RWPE1 (cell line): Measurements from ENCODE around the gene EEF2K.

Source experiments
- CTCF ChIA-PET: fragments of 350-600 bp; sonication (Branson Sonifier 250); formaldehyde crosslinking; extraction: SDS; loops from one replicate; lab custom pipeline; 2021; lab: Yijun Ruan, JAX
- POLR2A ChIA-PET: fragments of 400-600 bp; formaldehyde crosslinking; extraction: SDS; loops from one replicate; lab custom pipeline; 2020; ENCODE audit warnings: antibody characterized with exemption; ENCODE audit not compliant: low non-redundant PET; lab: Yijun Ruan, JAX
- DNase-seq: peaks from one replicate; pipeline ENCODE4 v3.0.0; 2012; ENCODE audit warnings: low spot score
- H3K27ac ChIP-seq: fragments of 450-650 bp; 2 replicates; pipeline ENCODE4 v1.5.1; 2017
- TF ChIP-seq, protein P1 (sequence below): fragments of 450-650 bp; conservative IDR thresholded peaks from 2 replicates; pipeline ENCODE4 v1.5.1; 2017; ENCODE audit warnings: low read depth, mild to moderate bottlenecking

Gene EEF2K

GRCh38 chr16:22320572-22321339, 114.7 kb downstream of the EEF2K start:
- CTCF ChIA-PET: interaction anchor here (0.6 to 1.0 kb wide), 8 partner anchors 9 to 339 kb away, joined by 3 to 8 read pairs (median 4); no protein-coding TSS in a partner anchor
- no peak for DNase-seq
- TF ChIP-seq, protein P1, sequence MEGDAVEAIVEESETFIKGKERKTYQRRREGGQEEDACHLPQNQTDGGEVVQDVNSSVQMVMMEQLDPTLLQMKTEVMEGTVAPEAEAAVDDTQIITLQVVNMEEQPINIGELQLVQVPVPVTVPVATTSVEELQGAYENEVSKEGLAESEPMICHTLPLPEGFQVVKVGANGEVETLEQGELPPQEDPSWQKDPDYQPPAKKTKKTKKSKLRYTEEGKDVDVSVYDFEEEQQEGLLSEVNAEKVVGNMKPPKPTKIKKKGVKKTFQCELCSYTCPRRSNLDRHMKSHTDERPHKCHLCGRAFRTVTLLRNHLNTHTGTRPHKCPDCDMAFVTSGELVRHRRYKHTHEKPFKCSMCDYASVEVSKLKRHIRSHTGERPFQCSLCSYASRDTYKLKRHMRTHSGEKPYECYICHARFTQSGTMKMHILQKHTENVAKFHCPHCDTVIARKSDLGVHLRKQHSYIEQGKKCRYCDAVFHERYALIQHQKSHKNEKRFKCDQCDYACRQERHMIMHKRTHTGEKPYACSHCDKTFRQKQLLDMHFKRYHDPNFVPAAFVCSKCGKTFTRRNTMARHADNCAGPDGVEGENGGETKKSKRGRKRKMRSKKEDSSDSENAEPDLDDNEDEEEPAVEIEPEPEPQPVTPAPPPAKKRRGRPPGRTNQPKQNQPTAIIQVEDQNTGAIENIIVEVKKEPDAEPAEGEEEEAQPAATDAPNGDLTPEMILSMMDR: no peak
- POLR2A ChIA-PET: no interaction called here
- H3K27ac ChIP-seq: no peak overlapping the region

- ChIA-PET CTCF (interaction anchor here (0.6 to 1.0 kb wide), 8 partner anchors 8 to 340 kb away, joined by 3 to 8 read pairs (median 4); no protein-coding TSS in a partner anchor), POLR2A (no interaction called here)
- peak; percentile 57 for DNase-seq
- TF ChIP-seq, protein P1: peak; percentile 92
- H3K27ac ChIP-seq: 0 out of 2 replicates have a peak overlapping the region, but pooled peaks have one; percentile 7
These were observed 115.4 kb downstream of the EEF2K start for GRCh38 chr16:22321340-22322001.

GRCh38 chr16:22322021-22322471, 116.0 kb downstream of the EEF2K start:
- H3K27ac ChIP-seq: 0 out of 2 replicates have a peak overlapping the region, but pooled peaks have one; percentile 7
- POLR2A ChIA-PET: no interaction called here
- CTCF ChIA-PET: no interaction called here
- DNase-seq: no peak
- TF ChIP-seq, protein P1: no peak

DNA sequence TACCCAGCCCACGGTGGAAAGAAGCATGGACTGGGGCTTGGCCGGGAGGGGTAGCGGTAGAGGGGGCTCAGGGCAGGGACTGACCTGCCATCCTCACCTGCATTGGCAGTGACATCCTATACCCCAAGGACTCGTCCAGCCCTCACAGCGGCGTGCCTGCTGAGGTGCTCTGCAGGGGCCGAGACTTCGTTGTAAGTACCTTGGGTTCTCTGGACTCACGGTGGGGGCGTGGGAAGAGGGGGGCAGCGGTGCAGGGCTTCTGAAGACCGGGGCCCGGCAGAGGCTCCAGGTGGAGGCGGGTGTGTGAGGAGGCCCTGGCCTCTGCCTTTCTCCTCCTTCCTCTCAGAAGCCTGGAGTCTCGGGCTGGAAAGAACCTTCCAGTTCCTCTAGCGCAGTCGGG, 116.7 kb downstream of the EEF2K start:
- TF ChIP-seq, protein P1: no peak
- no peak for DNase-seq
- no peak overlapping the region for H3K27ac ChIP-seq
- ChIA-PET POLR2A (no interaction called here), CTCF (no interaction called here)

- TF ChIP-seq, protein P1: no peak
- no peak overlapping the region for H3K27ac ChIP-seq
- ChIA-PET POLR2A (no interaction called here), CTCF (no interaction called here)
- no peak for DNase-seq
These were observed 117.3 kb downstream of the EEF2K start for GRCh38 chr16:22323173-22323958.
